Measurements from ENCODE around the gene HNRNPU.

Gene HNRNPU

GRCh38 chr1:244893836-244894235 lies 29.5 kb upstream of the HNRNPU start:
- no peak overlapping the region for H3K4me3 ChIP-seq (replicated peaks; ENCODE audit: low read depth, low read length)
- DNase-seq (ENCODE audit: extremely low read depth, low read depth) = no peak
- no peak for TF ChIP-seq CTCF (IDR thresholded peaks at IDR 0.05; ENCODE audit: low read depth, low read length, missing control alignments)

GRCh38 chr1:244887281-244887680 lies 22.9 kb upstream of the HNRNPU start:
- DNase-seq (ENCODE audit: extremely low read depth, low read depth) = no peak
- no peak for TF ChIP-seq CTCF (IDR thresholded peaks at IDR 0.05; ENCODE audit: low read depth, low read length, missing control alignments)
- no peak overlapping the region for H3K4me3 ChIP-seq (replicated peaks; ENCODE audit: low read depth, low read length)

- no peak for TF ChIP-seq CTCF (IDR thresholded peaks at IDR 0.05; ENCODE audit: low read depth, low read length, missing control alignments)
- no peak overlapping the region for H3K4me3 ChIP-seq (replicated peaks; ENCODE audit: low read depth, low read length)
- no peak for DNase-seq (ENCODE audit: extremely low read depth, low read depth)
Measured at GRCh38 chr1:244881552-244882280, 17.4 kb upstream of the HNRNPU start.

- no peak overlapping the region for H3K4me3 ChIP-seq (replicated peaks; ENCODE audit: low read depth, low read length)
- no peak for DNase-seq (ENCODE audit: extremely low read depth, low read depth)
- TF ChIP-seq CTCF (IDR thresholded peaks at IDR 0.05; ENCODE audit: low read depth, low read length, missing control alignments) = no peak
Measured at GRCh38 chr1:244878681-244879080, 14.3 kb upstream of the HNRNPU start.

GRCh38 chr1:244876228-244876910 lies 12.0 kb upstream of the HNRNPU start:
- no peak overlapping the region for H3K4me3 ChIP-seq (replicated peaks; ENCODE audit: low read depth, low read length)
- no peak for TF ChIP-seq CTCF (IDR thresholded peaks at IDR 0.05; ENCODE audit: low read depth, low read length, missing control alignments)
- no peak for DNase-seq (ENCODE audit: extremely low read depth, low read depth)

- no peak for TF ChIP-seq CTCF (IDR thresholded peaks at IDR 0.05; ENCODE audit: low read depth, low read length, missing control alignments)
- no peak for DNase-seq (ENCODE audit: extremely low read depth, low read depth)
- no peak overlapping the region for H3K4me3 ChIP-seq (replicated peaks; ENCODE audit: low read depth, low read length)
Measured at GRCh38 chr1:244874974-244875579, 10.7 kb upstream of the HNRNPU start.
